ENCODE results near the gene SLC44A4. TPM values are rescaled to one million over a fixed set of nuclear protein-coding genes. Genes with fewer than 3 reads are reported as not detected.

SLC44A4 gene
- total and polyA plus RNA-seq, 9 of the 15 experiments (the other 6 are each of a cell fraction or from before 2014, with no cell fraction given): 7.9 to 18.6 (median 11.2) TPM

GRCh38 chr6:31822036-31822821, 56.6 kb downstream of the SLC44A4 start (continued):
- TF ChIP-seq NR1H2 (CRISPR knock-in tag; IDR thresholded peaks at IDR 0.05) (0 out of 2 replicates have a peak, but pooled peaks have one; percentile 44), PHB (CRISPR knock-in tag; IDR thresholded peaks at IDR 0.05) (peak; percentile 80; the same call in 1 of the 2 replicates), HMG20B (CRISPR knock-in tag; IDR thresholded peaks at IDR 0.05) (peak; percentile 86; the same call in 1 of the 2 replicates), ZNF277 (CRISPR knock-in tag; IDR thresholded peaks at IDR 0.05; ENCODE audit: borderline replicate concordance) (no peak), MAFG (tag; conservative IDR thresholded peaks at IDR 0.05) (peak; percentile 100), NR2F6 (CRISPR knock-in tag; IDR thresholded peaks at IDR 0.05) (peak; percentile 71; the same call in 1 of the 2 replicates), YBX1 (IDR thresholded peaks at IDR 0.05) (no peak), TEAD4 (IDR thresholded peaks at IDR 0.05; ENCODE audit: low read length) (peak; percentile 29), TEAD4 (CRISPR knock-in tag; IDR thresholded peaks at IDR 0.05; ENCODE audit: borderline replicate concordance) (no peak), TRIM24 (IDR thresholded peaks at IDR 0.05) (peak in 1 of 2 experiments; percentile 63; a peak in 2 of 4 replicates), ZKSCAN1 (IDR thresholded peaks at IDR 0.05; ENCODE audit: low read depth, low read length) (peak; percentile 50; the same call in 1 of the 2 replicates), ZNF3 (CRISPR knock-in tag; IDR thresholded peaks at IDR 0.05) (0 out of 2 replicates have a peak, but pooled peaks have one; percentile 49), CTCF (IDR thresholded peaks at IDR 0.05 in 2 of 3, conservative IDR thresholded peaks at IDR 0.05 in 1 of 3; ENCODE audit: insufficient read depth in 2 of 3, low read depth in 1 of 3, low read length in 3 of 3) (no peak; a peak in 1 of 6 replicates), LARP7 (IDR thresholded peaks at IDR 0.05) (peak; percentile 62; the same call in 1 of the 2 replicates), ELF4 (CRISPR knock-in tag; IDR thresholded peaks at IDR 0.05) (peak; percentile 88; the same call in 1 of the 2 replicates), SRSF3 (IDR thresholded peaks at IDR 0.05; ENCODE audit: insufficient read depth, low read length) (0 out of 2 replicates have a peak, but pooled peaks have one; percentile 32), HDAC2 (IDR thresholded peaks at IDR 0.05) (peak; percentile 41; the same call in 1 of the 2 replicates), ATF6 (CRISPR knock-in tag; IDR thresholded peaks at IDR 0.05) (peak; percentile 80), THAP7 (CRISPR knock-in tag; IDR thresholded peaks at IDR 0.05) (0 out of 2 replicates have a peak, but pooled peaks have one; percentile 24), CEBPG (CRISPR knock-in tag; IDR thresholded peaks at IDR 0.05) (peak; percentile 51; the same call in 1 of the 2 replicates), CEBPG (tag; conservative IDR thresholded peaks at IDR 0.05 in 1 of 2, IDR thresholded peaks at IDR 0.05 in 1 of 2) (peak in 1 of 2 experiments; percentile 60; a peak in 2 of 4 replicates)
